Left lung (tissue), 10 donors: ENCODE data around the gene CHCHD10. TPM values are rescaled to one million over a fixed set of nuclear protein-coding genes. Genes with fewer than 3 reads are reported as not detected.

Experiments used
- ATAC-seq: fragments of 200-7000 bp; cut with Tn5 transposase; one replicate; pipeline ENCODE4 v1.9.1; 2020; ENCODE audit warnings: moderate library complexity
- DNase-seq, 4 donors: peaks; one replicate each; pipeline ENCODE4 v3.0.0-alpha.2; 2013 to 2020
- H3K27ac ChIP-seq, 2 donors: fragments of 200-600 bp; sonication (generic) in 1 of 2; one replicate each; pipeline versions ENCODE4 v1.5.0 to v1.8.0; 2020 to 2021
- H3K27me3 ChIP-seq, 2 donors: fragments of 200-600 bp; sonication (generic) in 1 of 2; one replicate each; pipeline versions ENCODE4 v1.5.0 to v1.8.0; 2020 to 2021
- H3K36me3 ChIP-seq, 2 donors: fragments of 200-600 bp; sonication (generic) in 1 of 2; one replicate each; pipeline versions ENCODE4 v1.5.0 to v1.8.0; 2020 to 2021
- H3K4me1 ChIP-seq, 2 donors: fragments of 200-600 bp; one replicate each; pipeline ENCODE4 v1.8.0; 2021
- H3K4me3 ChIP-seq, 2 donors: fragments of 200-600 bp; sonication (generic) in 1 of 2; one replicate each; pipeline versions ENCODE4 v1.5.0 to v1.8.0; 2020 to 2021; ENCODE audit warnings: mild to moderate bottlenecking in 1 of 2
- H3K9me3 ChIP-seq, 2 donors: fragments of 200-600 bp; sonication (generic) in 1 of 2; one replicate each; pipeline versions ENCODE4 v1.5.0 to v1.8.0; 2020 to 2021
- intact Hi-C, 2 donors: fragments of 100-400 bp; cut with DNase I; formaldehyde crosslinking; loops; one replicate each; pipeline versions ENCODE4 v1.11.2 to v1.14.2; 2022
- polyA plus RNA-seq, 6 donors: library from polyadenylated mRNA; unstranded; fragments of 120-200 nt; gene quantifications; one replicate each; pipeline ENCODE4 v1.2.1, GENCODE V29; 2013; ENCODE audit not compliant: insufficient read length in 6 of 6
- total RNA-seq, 2 donors: library from RNA; stranded (reverse); fragmentation: NEBNext Ultra II Directional; extraction: Animal tissue kit (Norgen Biotek cat#: 25700); gene quantifications; one replicate each; pipeline ENCODE4 v1.2.1, GENCODE V29; 2021
- TF ChIP-seq, protein P1 (sequence below), 2 donors: fragments of 200-600 bp; sonication (generic) in 1 of 2; IDR thresholded peaks; one replicate each; pipeline versions ENCODE4 v1.5.0 to v1.8.0; 2021; ENCODE audit warnings: antibody characterized with exemption in 2 of 2
- donor health status: DM: no; HTN: yes; CAD: no.
- donor health status: DM: no; HTN: no; CAD: no.

Gene CHCHD10
- total and polyA plus RNA-seq, 8 donors, result 19.0 to 128 (median 30.8) TPM

DNA sequence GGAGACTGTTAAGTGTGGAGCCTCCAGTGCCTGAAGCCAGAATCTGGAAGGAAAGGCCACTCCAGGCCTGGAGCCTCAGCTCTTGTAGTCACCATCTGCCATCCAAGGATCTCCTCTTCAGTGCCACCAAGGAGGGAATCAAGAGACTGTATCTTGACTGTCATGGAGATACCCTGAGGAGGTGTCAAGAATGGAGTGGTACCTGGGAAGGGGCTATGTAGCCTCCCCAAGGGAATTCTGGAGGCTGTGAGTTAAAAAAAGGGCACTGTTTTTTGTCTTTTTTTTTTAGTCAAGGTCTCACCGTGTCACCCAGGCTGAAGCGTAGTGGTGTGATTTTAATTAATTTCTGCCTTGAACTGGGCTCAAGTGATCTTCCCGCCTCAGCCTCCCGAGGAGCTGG lies 8.2 kb downstream of the CHCHD10 start:
- TF ChIP-seq, protein P1, sequence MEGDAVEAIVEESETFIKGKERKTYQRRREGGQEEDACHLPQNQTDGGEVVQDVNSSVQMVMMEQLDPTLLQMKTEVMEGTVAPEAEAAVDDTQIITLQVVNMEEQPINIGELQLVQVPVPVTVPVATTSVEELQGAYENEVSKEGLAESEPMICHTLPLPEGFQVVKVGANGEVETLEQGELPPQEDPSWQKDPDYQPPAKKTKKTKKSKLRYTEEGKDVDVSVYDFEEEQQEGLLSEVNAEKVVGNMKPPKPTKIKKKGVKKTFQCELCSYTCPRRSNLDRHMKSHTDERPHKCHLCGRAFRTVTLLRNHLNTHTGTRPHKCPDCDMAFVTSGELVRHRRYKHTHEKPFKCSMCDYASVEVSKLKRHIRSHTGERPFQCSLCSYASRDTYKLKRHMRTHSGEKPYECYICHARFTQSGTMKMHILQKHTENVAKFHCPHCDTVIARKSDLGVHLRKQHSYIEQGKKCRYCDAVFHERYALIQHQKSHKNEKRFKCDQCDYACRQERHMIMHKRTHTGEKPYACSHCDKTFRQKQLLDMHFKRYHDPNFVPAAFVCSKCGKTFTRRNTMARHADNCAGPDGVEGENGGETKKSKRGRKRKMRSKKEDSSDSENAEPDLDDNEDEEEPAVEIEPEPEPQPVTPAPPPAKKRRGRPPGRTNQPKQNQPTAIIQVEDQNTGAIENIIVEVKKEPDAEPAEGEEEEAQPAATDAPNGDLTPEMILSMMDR (IDR thresholded peaks at IDR 0.05), result no peak
- Histone ChIP-seq H3K4me3 (no peak overlapping the region), H3K4me1 (peaks cover 5 to 21% of the 10 kb centered on the region in 2 donors), H3K27ac (no peak overlapping the region), H3K9me3 (no peaks in the 10 kb centered on the region), H3K36me3 (no peaks in the 10 kb centered on the region), H3K27me3 (no peaks in the 10 kb centered on the region)
- ATAC-seq (no peak), DNase-seq (no peak)
- intact Hi-C loops, result no loop called here

DNA sequence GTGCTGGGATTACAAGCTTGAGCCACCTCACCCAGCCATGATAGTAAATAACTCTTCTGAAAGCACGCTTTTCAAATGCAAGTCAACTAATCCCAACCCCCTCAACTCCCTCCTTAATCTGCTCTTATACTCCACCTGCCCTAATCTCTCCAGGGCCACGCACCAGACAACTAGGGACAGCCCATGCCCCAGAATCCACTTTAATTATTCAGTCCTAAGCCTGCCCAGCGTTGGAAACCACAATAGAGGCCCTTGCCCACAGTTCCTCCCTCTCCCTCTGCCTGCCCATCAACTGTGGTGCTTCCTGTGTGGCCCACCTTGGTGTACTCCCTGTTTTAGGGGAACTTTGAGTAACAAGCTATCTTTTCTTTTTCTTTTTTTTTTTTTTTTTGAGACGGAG lies 10.9 kb downstream of the CHCHD10 start:
- Histone ChIP-seq H3K4me1 (no peaks in the 10 kb centered on the region), H3K27ac (no peak overlapping the region), H3K27me3 (no peaks in the 10 kb centered on the region), H3K36me3 (no peaks in the 10 kb centered on the region), H3K9me3 (no peaks in the 10 kb centered on the region), H3K4me3 (no peak overlapping the region)
- no peak for DNase-seq
- no peak for ATAC-seq
- TF ChIP-seq, protein P1 (IDR thresholded peaks at IDR 0.05), result no peak
- intact Hi-C loops, result no loop called here

- Histone ChIP-seq H3K9me3 (no peaks in the 10 kb centered on the region), H3K27ac (no peak overlapping the region), H3K27me3 (no peaks in the 10 kb centered on the region), H3K4me3 (no peak overlapping the region), H3K36me3 (no peaks in the 10 kb centered on the region), H3K4me1 (peaks cover 0 to under 1% of the 10 kb centered on the region in 2 donors)
- intact Hi-C loops, result no loop called here
- DNase-seq (no peak), ATAC-seq (no peak)
- TF ChIP-seq, protein P1 (IDR thresholded peaks at IDR 0.05), result no peak
These were observed 12.1 kb downstream of the CHCHD10 start for GRCh38 chr22:23755711-23756110.

GRCh38 chr22:23754980-23755636 lies 12.7 kb downstream of the CHCHD10 start:
- no peaks in the 10 kb centered on the region for H3K36me3 ChIP-seq
- TF ChIP-seq, protein P1 (IDR thresholded peaks at IDR 0.05), result no peak
- peaks cover 1 to 6% of the 10 kb centered on the region in 2 donors for H3K4me1 ChIP-seq
- no peak overlapping the region for H3K27ac ChIP-seq
- no peak for ATAC-seq
- intact Hi-C loops, result no loop called here
- no peak overlapping the region for H3K4me3 ChIP-seq
- no peak for DNase-seq
- H3K27me3 ChIP-seq, result no peaks in the 10 kb centered on the region
- no peaks in the 10 kb centered on the region for H3K9me3 ChIP-seq

GRCh38 chr22:23754220-23754919 lies 13.4 kb downstream of the CHCHD10 start, which contains the start of gene VPREB3:
VPREB3 (minus strand) TSS chr22:23754425; CDS start chr22:23754363, 62 bp downstream.
- no peak within 1 kb of the TSS for H3K4me3 ChIP-seq
- ATAC-seq (no peak), DNase-seq (no peak)
- H3K9me3 ChIP-seq, result no peaks in the 10 kb centered on the region
- no peaks in the 10 kb centered on the region for H3K27me3 ChIP-seq
- H3K27ac ChIP-seq, result no peak within 1 kb of the TSS
- TF ChIP-seq, protein P1 (IDR thresholded peaks at IDR 0.05), result no peak
- intact Hi-C loops, result no loop called here
- no peaks in the 10 kb centered on the region for H3K36me3 ChIP-seq
- peaks cover 7 to 13% of the 10 kb centered on the region in 2 donors for H3K4me1 ChIP-seq
